Stromal cell of bone marrow (primary cell): Measurements from ENCODE around the gene ZNF576.
"Not testable (repeated sequence)": the region's sequence is repeated elsewhere in the genome, so short reads cannot be mapped to it uniquely, and the experiment has no call there.

ENCODE experiments used
- DNase-seq: peaks from one replicate; pipeline ENCODE4 v3.0.0-alpha.2; 2012; ENCODE audit warnings: low read depth

Gene ZNF576

GRCh38 chr19:43599635-43600295 is 3.4 kb downstream of the ZNF576 start:
- DNase-seq, result no peak

- not testable (repeated sequence) for DNase-seq
Observed at GRCh38 chr19:43600326-43600725, 3.9 kb downstream of the ZNF576 start.

- no peak for DNase-seq
Observed at GRCh38 chr19:43605875-43606568, 9.6 kb downstream of the ZNF576 start.

- DNase-seq, result no peak
Observed at GRCh38 chr19:43606569-43607229, 10.3 kb downstream of the ZNF576 start.

GRCh38 chr19:43607238-43608205 is 11.1 kb downstream of the ZNF576 start:
- DNase-seq, result no peak

GRCh38 chr19:43609872-43610271 is 13.5 kb downstream of the ZNF576 start:
- DNase-seq, result no peak

GRCh38 chr19:43610493-43610892 is 14.1 kb downstream of the ZNF576 start:
- no peak for DNase-seq

GRCh38 chr19:43611788-43612187 is 15.4 kb downstream of the ZNF576 start, which contains the start of gene SRRM5:
Gene SRRM5, plus strand, starts transcription at chr19:43612088. Its CDS starts 34 bp downstream, at chr19:43612122.
- no peak for DNase-seq

GRCh38 chr19:43612374-43612773 is 16.0 kb downstream of the ZNF576 start:
- no peak for DNase-seq

- DNase-seq, result no peak
Observed at GRCh38 chr19:43616306-43616705, 19.9 kb downstream of the ZNF576 start.

GRCh38 chr19:43616954-43617353 is 20.6 kb downstream of the ZNF576 start:
- DNase-seq, result no peak

GRCh38 chr19:43618921-43619261 is 22.5 kb downstream of the ZNF576 start:
- no peak for DNase-seq

- peak; percentile 72 for DNase-seq
Observed at GRCh38 chr19:43619262-43620060, 23.1 kb downstream of the ZNF576 start, which contains the start of gene ZNF428. Gene ZNF428, minus strand, starts transcription at chr19:43619629. Its CDS starts 5,325 bp downstream, at chr19:43614304.

GRCh38 chr19:43620061-43621001 is 23.9 kb downstream of the ZNF576 start:
- DNase-seq, result no peak

GRCh38 chr19:43622070-43622469 is 25.7 kb downstream of the ZNF576 start:
- no peak for DNase-seq

- no peak for DNase-seq
Observed at GRCh38 chr19:43622956-43623355, 26.6 kb downstream of the ZNF576 start.

GRCh38 chr19:43623889-43624670 is 27.7 kb downstream of the ZNF576 start:
- no peak for DNase-seq

- no peak for DNase-seq
Observed at GRCh38 chr19:43624933-43625332, 28.5 kb downstream of the ZNF576 start.
